Keratinocyte (primary cell): ENCODE measurements around the gene KLHL21. TPM values are rescaled to one million over a fixed set of nuclear protein-coding genes. Genes with fewer than 3 reads are reported as not detected.
"Not testable (repeated sequence)": the region's sequence is repeated elsewhere in the genome, so short reads cannot be mapped to it uniquely, and the experiment has no call there.

Experiments
- DNase-seq: peaks from one replicate; pipeline ENCODE4 v3.0.0-alpha.2; 2011; ENCODE audit warnings: low read depth, missing footprints, low spot score
- FAIRE-seq: peaks from 2 replicates; lab custom pipeline; 2011; peaks lifted over from hg19 to GRCh38; lab: Jason Lieb, UNC
- H2AFZ ChIP-seq: 2 replicates; pipeline ENCODE4 v1.6.0; 2012; ENCODE audit warnings: low read length, control low read depth, inconsistent platforms; ENCODE audit not compliant: control insufficient read depth
- H3K27ac ChIP-seq: 2 replicates; pipeline ENCODE4 v1.5.1; 2011; ENCODE audit warnings: low read length; ENCODE audit not compliant: control insufficient read depth, insufficient read depth
- H3K27me3 ChIP-seq: 3 replicates; pipeline ENCODE4 v1.6.0; 2011; ENCODE audit warnings: low read length; ENCODE audit not compliant: control insufficient read depth, insufficient read depth; ENCODE audit errors: extremely low read depth
- H3K36me3 ChIP-seq, 2 experiments: 2 replicates in 1 of 2; 3 replicates in 1 of 2; pipeline ENCODE4 v1.5.1; 2011; ENCODE audit warnings: low read length in 2 of 2, mild to moderate bottlenecking in 1 of 2; ENCODE audit not compliant: control insufficient read depth in 2 of 2, insufficient read depth in 2 of 2; ENCODE audit errors: extremely low read depth in 1 of 2
- H3K4me1 ChIP-seq: 3 replicates; pipeline ENCODE4 v1.5.1; 2011; ENCODE audit warnings: low read length; ENCODE audit not compliant: control insufficient read depth, insufficient read depth; ENCODE audit errors: extremely low read depth
- H3K4me2 ChIP-seq: 3 replicates; pipeline ENCODE4 v1.6.0; 2011; ENCODE audit warnings: low read depth, low read length; ENCODE audit not compliant: control insufficient read depth, insufficient read depth; ENCODE audit errors: extremely low read depth
- H3K4me3 ChIP-seq, 3 experiments: fragments of 200-600 bp in 1 of 3; sonication (generic) in 1 of 3; 2 replicates in 2 of 3; 3 replicates in 1 of 3; pipeline ENCODE4 v1.5.1; 2011 to 2016; ENCODE audit warnings: low read length in 3 of 3, mild to moderate bottlenecking in 3 of 3, control low read depth in 2 of 3, inconsistent platforms in 1 of 3, low read depth in 1 of 3, mixed read lengths in 1 of 3, mixed run types in 1 of 3, moderate library complexity in 1 of 3; ENCODE audit not compliant: control insufficient read depth in 2 of 3, insufficient read depth in 2 of 3; ENCODE audit errors: extremely low read depth in 1 of 3
- H3K79me2 ChIP-seq: 2 replicates; pipeline ENCODE4 v1.6.0; 2012; ENCODE audit warnings: low read length; ENCODE audit not compliant: control insufficient read depth, insufficient read depth
- H3K9ac ChIP-seq: 3 replicates; pipeline ENCODE4 v1.6.0; 2011; ENCODE audit warnings: low read length; ENCODE audit not compliant: control insufficient read depth, insufficient read depth; ENCODE audit errors: extremely low read depth
- H3K9me1 ChIP-seq: 3 replicates; pipeline ENCODE4 v1.6.0; 2011; ENCODE audit warnings: low read length; ENCODE audit not compliant: control insufficient read depth, insufficient read depth; ENCODE audit errors: extremely low read depth
- H3K9me3 ChIP-seq: 2 replicates; pipeline ENCODE4 v1.5.1; 2012; ENCODE audit warnings: low read depth, low read length; ENCODE audit not compliant: control insufficient read depth
- H4K20me1 ChIP-seq: 3 replicates; pipeline ENCODE4 v1.6.0; 2011; ENCODE audit warnings: low read length; ENCODE audit not compliant: control insufficient read depth, insufficient read depth; ENCODE audit errors: extremely low read depth
- EZH2 ChIP-seq: IDR thresholded peaks from one replicate; pipeline ENCODE4 v1.6.1; 2012; ENCODE audit warnings: inconsistent platforms, mild to moderate bottlenecking, low read length, moderate library complexity
- dilution Hi-C: fragments of 300-500 bp; cut with MboI; formaldehyde crosslinking; loops from one replicate; pipeline ENCODE4 v1.7.0; 2020; ENCODE audit warnings: low sequenced_read_pairs; ENCODE audit not compliant: extremely low pct_ligation_motif_present
- polyA plus RNA-seq, 5 experiments: library from polyadenylated mRNA; depleted of rRNA in 3 of 5; stranded (reverse) in 3 of 5; stranded (forward) in 1 of 5; unstranded in 1 of 5; fragments of >200 nt; gene quantifications; 1 replicate in 1 of 5; 2 replicates in 3 of 5; 3 replicates in 1 of 5; pipeline versions ENCODE4 v1.2.1 to v1.2.3, GENCODE V29; 2011 to 2012; ENCODE audit warnings: missing spikeins in 2 of 5, low read depth in 1 of 5, low replicate concordance in 1 of 5
- TF ChIP-seq, protein P1 (sequence below), 3 experiments: IDR thresholded peaks in 1 of 3; conservative IDR thresholded peaks in 1 of 3; optimal IDR thresholded peaks in 1 of 3; 2 replicates in 2 of 3; 3 replicates in 1 of 3; pipeline versions ENCODE3 to v1.5.1; 2011; ENCODE audit warnings: low read length in 3 of 3, mild to moderate bottlenecking in 3 of 3, moderate library complexity in 2 of 3, control low read depth in 1 of 3, inconsistent platforms in 1 of 3; ENCODE audit not compliant: insufficient read depth in 2 of 3; ENCODE audit errors: extremely low read depth in 1 of 3

The KLHL21 gene
- polyA plus RNA-seq, 1 donor (not counting 4 experiments of a cell fraction or from before 2014, with no cell fraction given), result 24.8 TPM

DNA sequence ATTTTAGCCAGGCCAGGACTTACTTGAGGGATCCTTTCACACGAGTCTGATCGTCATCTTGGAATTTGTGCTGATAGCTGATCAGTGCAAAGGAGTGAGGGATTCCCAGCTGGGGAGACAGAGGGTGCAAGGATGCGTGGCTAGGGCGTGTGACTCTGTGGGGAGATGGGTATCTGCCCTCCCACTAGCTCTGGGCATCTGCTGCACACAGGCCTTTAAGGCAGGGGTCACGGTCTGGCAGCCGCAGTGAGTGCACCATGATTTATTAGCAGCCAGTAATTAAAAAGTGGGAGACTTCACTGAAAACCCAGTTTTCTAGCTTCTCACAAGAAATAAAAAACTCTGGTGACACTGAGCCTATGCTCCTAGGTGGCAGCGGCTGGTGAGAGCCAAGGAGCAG, 42.3 kb upstream of the KLHL21 start:
- H3K9me1 ChIP-seq, result no peaks in the 10 kb centered on the region
- no peak overlapping the region for H3K27ac ChIP-seq
- no peaks in the 10 kb centered on the region for H3K9me3 ChIP-seq
- no peaks in the 10 kb centered on the region for H4K20me1 ChIP-seq
- H3K4me2 ChIP-seq, result no peak overlapping the region
- H3K27me3 ChIP-seq, result no peaks in the 10 kb centered on the region
- no peaks in the 10 kb centered on the region for H3K4me1 ChIP-seq
- no peak overlapping the region for H3K9ac ChIP-seq
- peaks cover 26 to 32% of the 10 kb centered on the region in 2 experiments for H3K36me3 ChIP-seq
- no peak overlapping the region for H3K4me3 ChIP-seq
- no peak overlapping the region for H2AFZ ChIP-seq
- DNase-seq, result no peak
- dilution Hi-C loops, result no loop called here
- TF ChIP-seq, protein P1, sequence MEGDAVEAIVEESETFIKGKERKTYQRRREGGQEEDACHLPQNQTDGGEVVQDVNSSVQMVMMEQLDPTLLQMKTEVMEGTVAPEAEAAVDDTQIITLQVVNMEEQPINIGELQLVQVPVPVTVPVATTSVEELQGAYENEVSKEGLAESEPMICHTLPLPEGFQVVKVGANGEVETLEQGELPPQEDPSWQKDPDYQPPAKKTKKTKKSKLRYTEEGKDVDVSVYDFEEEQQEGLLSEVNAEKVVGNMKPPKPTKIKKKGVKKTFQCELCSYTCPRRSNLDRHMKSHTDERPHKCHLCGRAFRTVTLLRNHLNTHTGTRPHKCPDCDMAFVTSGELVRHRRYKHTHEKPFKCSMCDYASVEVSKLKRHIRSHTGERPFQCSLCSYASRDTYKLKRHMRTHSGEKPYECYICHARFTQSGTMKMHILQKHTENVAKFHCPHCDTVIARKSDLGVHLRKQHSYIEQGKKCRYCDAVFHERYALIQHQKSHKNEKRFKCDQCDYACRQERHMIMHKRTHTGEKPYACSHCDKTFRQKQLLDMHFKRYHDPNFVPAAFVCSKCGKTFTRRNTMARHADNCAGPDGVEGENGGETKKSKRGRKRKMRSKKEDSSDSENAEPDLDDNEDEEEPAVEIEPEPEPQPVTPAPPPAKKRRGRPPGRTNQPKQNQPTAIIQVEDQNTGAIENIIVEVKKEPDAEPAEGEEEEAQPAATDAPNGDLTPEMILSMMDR (optimal IDR thresholded peaks at IDR 0.05 in 1 of 3, IDR thresholded peaks at IDR 0.05 in 1 of 3, conservative IDR thresholded peaks at IDR 0.05 in 1 of 3; ENCODE audit: extremely low read depth in 1 of 3, insufficient read depth in 2 of 3, low read length in 3 of 3), result no peak
- TF ChIP-seq EZH2, result no peak
- no peak for FAIRE-seq
- no peaks in the 10 kb centered on the region for H3K79me2 ChIP-seq

DNA sequence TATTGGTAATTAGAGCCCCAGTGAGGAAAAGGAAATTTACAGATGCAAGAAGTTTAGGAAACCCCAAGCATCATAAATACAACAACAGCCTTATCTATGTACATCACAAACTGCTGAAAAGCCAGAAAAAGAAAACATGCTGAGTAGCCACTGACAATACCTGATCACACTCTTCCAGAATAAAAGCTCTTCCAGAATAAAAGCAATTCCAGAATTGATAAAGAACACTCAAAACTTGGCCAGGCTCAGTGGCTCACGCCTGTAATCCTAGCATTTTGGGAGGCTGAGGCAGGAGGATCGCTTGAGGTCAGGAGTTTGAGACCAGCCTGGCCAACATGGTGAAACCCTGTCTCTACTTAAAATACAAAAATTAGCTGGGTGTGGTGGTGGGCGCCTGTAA, 38.2 kb upstream of the KLHL21 start:
- H3K36me3 ChIP-seq, result peaks cover 40 to 53% of the 10 kb centered on the region in 2 experiments
- H2AFZ ChIP-seq, dilution Hi-C loops, H3K9ac ChIP-seq, H3K4me2 ChIP-seq, FAIRE-seq, H3K79me2 ChIP-seq, H3K4me3 ChIP-seq, H3K9me1 ChIP-seq, H3K9me3 ChIP-seq, H3K27ac ChIP-seq, H3K4me1 ChIP-seq, H4K20me1 ChIP-seq, H3K27me3 ChIP-seq, DNase-seq: not testable (repeated sequence)

DNA sequence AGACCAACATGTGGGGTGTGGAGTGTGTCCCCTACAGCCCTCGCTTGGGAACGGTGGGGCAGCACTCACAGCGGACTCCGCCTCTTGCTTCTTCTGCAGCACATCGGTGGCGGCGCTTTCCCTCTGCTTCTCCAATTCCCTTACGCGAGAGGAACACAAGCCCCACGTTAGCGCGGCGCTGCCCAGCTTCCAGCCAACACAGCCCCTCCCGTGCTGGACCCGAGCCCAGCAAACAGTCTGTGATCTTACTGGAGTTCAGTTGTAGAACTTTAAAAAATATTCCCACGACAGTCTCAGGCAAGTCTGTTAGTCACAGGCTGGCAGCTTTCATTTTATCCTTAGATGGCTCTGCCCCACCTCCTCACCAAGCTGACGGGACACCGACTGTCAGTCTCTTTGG, 35.6 kb upstream of the KLHL21 start:
- Histone ChIP-seq H3K27ac (no peak overlapping the region), H3K9ac (no peak overlapping the region)

More for the DNA sequence above, 35.6 kb upstream of the KLHL21 start:
- Histone ChIP-seq H3K9me1 (no peaks in the 10 kb centered on the region), H4K20me1 (no peaks in the 10 kb centered on the region), H3K9me3 (no peaks in the 10 kb centered on the region), H3K4me3 (no peak overlapping the region), H3K4me1 (no peaks in the 10 kb centered on the region), H3K27me3 (no peaks in the 10 kb centered on the region), H3K36me3 (peaks cover 41 to 45% of the 10 kb centered on the region in 2 experiments), H2AFZ (no peak overlapping the region), H3K79me2 (no peaks in the 10 kb centered on the region), H3K4me2 (no peak overlapping the region)
- dilution Hi-C loops, result no loop called here
- no peak for FAIRE-seq
- DNase-seq, result no peak
- TF ChIP-seq, protein P1 (optimal IDR thresholded peaks at IDR 0.05 in 1 of 3, IDR thresholded peaks at IDR 0.05 in 1 of 3, conservative IDR thresholded peaks at IDR 0.05 in 1 of 3; ENCODE audit: extremely low read depth in 1 of 3, insufficient read depth in 2 of 3, low read length in 3 of 3), result no peak
- TF ChIP-seq EZH2, result no peak
